Measurements from ENCODE around the gene VENTX. TPM values are rescaled to one million over a fixed set of nuclear protein-coding genes. Genes with fewer than 3 reads are reported as not detected.
A peak's percentile ranks its signal among the peaks of the same experiment; 100 is the strongest.

Gene VENTX
- total and polyA plus RNA-seq, 4 donors, result 1.0 to 7.4 (median 2.6) TPM

- Histone ChIP-seq H3K27ac (ENCODE audit: low read depth in 1 of 2, low read length in 2 of 2) (no peak overlapping the region), H3K36me3 (ENCODE audit: control insufficient read depth in 1 of 2, insufficient read depth in 2 of 2, low read length in 1 of 2) (no peaks in the 10 kb centered on the region), H3K27me3 (ENCODE audit: control insufficient read depth in 1 of 2, insufficient read depth in 2 of 2, low read length in 1 of 2) (no peaks in the 10 kb centered on the region), H3K4me1 (ENCODE audit: control insufficient read depth in 1 of 2, insufficient read depth in 2 of 2, low read length in 2 of 2) (no peaks in the 10 kb centered on the region), H3K4me3 (ENCODE audit: low read length in 2 of 2) (no peak overlapping the region), H3K9me3 (ENCODE audit: control insufficient read depth, low read length) (no peaks in the 10 kb centered on the region)
- 1% methylated on average over 82 to 103 of the region's 103 CpGs for WGBS, 2 donors
- DNase-seq (no peak), ATAC-seq (ENCODE audit: low FRiP score) (no peak)
- intact Hi-C loops (cut with DNase I), result no loop called here
These were observed 1.0 kb upstream of the VENTX start for GRCh38 chr10:133236401-133237240.

- intact Hi-C loops (cut with DNase I), result no loop called here
- 2% methylated on average over 25 to 32 of the region's 32 CpGs for WGBS, 2 donors
- H3K27ac ChIP-seq (ENCODE audit: low read depth in 1 of 2, low read length in 2 of 2), result no peak overlapping the region
- H3K4me1 ChIP-seq (ENCODE audit: control insufficient read depth in 1 of 2, insufficient read depth in 2 of 2, low read length in 2 of 2), result no peaks in the 10 kb centered on the region
- ATAC-seq (ENCODE audit: low FRiP score) (peak; percentile 15), DNase-seq (no peak)
- no peaks in the 10 kb centered on the region for H3K36me3 ChIP-seq (ENCODE audit: control insufficient read depth in 1 of 2, insufficient read depth in 2 of 2, low read length in 1 of 2)
- no peaks in the 10 kb centered on the region for H3K9me3 ChIP-seq (ENCODE audit: control insufficient read depth, low read length)
- no peak overlapping the region for H3K4me3 ChIP-seq (ENCODE audit: low read length in 2 of 2)
- no peaks in the 10 kb centered on the region for H3K27me3 ChIP-seq (ENCODE audit: control insufficient read depth in 1 of 2, insufficient read depth in 2 of 2, low read length in 1 of 2)
These were observed 441 bp upstream of the VENTX start for GRCh38 chr10:133237241-133237587.

GRCh38 chr10:133238466-133238804 lies 780 bp downstream of the VENTX start:
- ATAC-seq (ENCODE audit: low FRiP score), result no peak
- H3K27ac ChIP-seq (ENCODE audit: low read depth in 1 of 2, low read length in 2 of 2), result no peak overlapping the region
- no peaks in the 10 kb centered on the region for H3K9me3 ChIP-seq (ENCODE audit: control insufficient read depth, low read length)
- no peaks in the 10 kb centered on the region for H3K27me3 ChIP-seq (ENCODE audit: control insufficient read depth in 1 of 2, insufficient read depth in 2 of 2, low read length in 1 of 2)
- H3K4me1 ChIP-seq (ENCODE audit: control insufficient read depth in 1 of 2, insufficient read depth in 2 of 2, low read length in 2 of 2), result no peaks in the 10 kb centered on the region
- no peak overlapping the region for H3K4me3 ChIP-seq (ENCODE audit: low read length in 2 of 2)
- WGBS, 2 donors, result 9 to 15% methylated on average over 15 of the region's 15 CpGs
- no peak for DNase-seq
- H3K36me3 ChIP-seq (ENCODE audit: control insufficient read depth in 1 of 2, insufficient read depth in 2 of 2, low read length in 1 of 2), result no peaks in the 10 kb centered on the region
- intact Hi-C loops (cut with DNase I), result no loop called here

- no peak overlapping the region for H3K4me3 ChIP-seq (ENCODE audit: low read length in 2 of 2)
- ATAC-seq (ENCODE audit: low FRiP score) (no peak), DNase-seq (no peak)
- H3K36me3 ChIP-seq (ENCODE audit: control insufficient read depth in 1 of 2, insufficient read depth in 2 of 2, low read length in 1 of 2), result no peaks in the 10 kb centered on the region
- no peaks in the 10 kb centered on the region for H3K27me3 ChIP-seq (ENCODE audit: control insufficient read depth in 1 of 2, insufficient read depth in 2 of 2, low read length in 1 of 2)
- H3K27ac ChIP-seq (ENCODE audit: low read depth in 1 of 2, low read length in 2 of 2), result no peak overlapping the region
- H3K4me1 ChIP-seq (ENCODE audit: control insufficient read depth in 1 of 2, insufficient read depth in 2 of 2, low read length in 2 of 2), result no peaks in the 10 kb centered on the region
- H3K9me3 ChIP-seq (ENCODE audit: control insufficient read depth, low read length), result no peaks in the 10 kb centered on the region
- intact Hi-C loops (cut with DNase I), result no loop called here
- WGBS, 2 donors, result 67% methylated on average over 15 of the region's 15 CpGs
These were observed 2.3 kb downstream of the VENTX start for GRCh38 chr10:133239990-133240389.

GRCh38 chr10:133241501-133242205 lies 4.0 kb downstream of the VENTX start:
- no peaks in the 10 kb centered on the region for H3K27me3 ChIP-seq (ENCODE audit: control insufficient read depth in 1 of 2, insufficient read depth in 2 of 2, low read length in 1 of 2)
- H3K4me3 ChIP-seq (ENCODE audit: low read length in 2 of 2), result no peak overlapping the region
- WGBS, 2 donors, result 74 to 76% methylated on average over 25 of the region's 25 CpGs
- no peaks in the 10 kb centered on the region for H3K36me3 ChIP-seq (ENCODE audit: control insufficient read depth in 1 of 2, insufficient read depth in 2 of 2, low read length in 1 of 2)
- intact Hi-C loops (cut with DNase I), result no loop called here
- H3K9me3 ChIP-seq (ENCODE audit: control insufficient read depth, low read length), result no peaks in the 10 kb centered on the region
- ATAC-seq (ENCODE audit: low FRiP score) (no peak), DNase-seq (no peak)
- H3K27ac ChIP-seq (ENCODE audit: low read depth in 1 of 2, low read length in 2 of 2), result no peak overlapping the region
- no peaks in the 10 kb centered on the region for H3K4me1 ChIP-seq (ENCODE audit: control insufficient read depth in 1 of 2, insufficient read depth in 2 of 2, low read length in 2 of 2)

- intact Hi-C loops (cut with DNase I), result no loop called here
- no peaks in the 10 kb centered on the region for H3K9me3 ChIP-seq (ENCODE audit: control insufficient read depth, low read length)
- no peaks in the 10 kb centered on the region for H3K36me3 ChIP-seq (ENCODE audit: control insufficient read depth in 1 of 2, insufficient read depth in 2 of 2, low read length in 1 of 2)
- WGBS, 2 donors, result 79 to 83% methylated on average over 27 of the region's 27 CpGs
- ATAC-seq (ENCODE audit: low FRiP score) (no peak), DNase-seq (no peak)
- H3K4me3 ChIP-seq (ENCODE audit: low read length in 2 of 2), result no peak overlapping the region
- H3K4me1 ChIP-seq (ENCODE audit: control insufficient read depth in 1 of 2, insufficient read depth in 2 of 2, low read length in 2 of 2), result no peaks in the 10 kb centered on the region
- H3K27me3 ChIP-seq (ENCODE audit: control insufficient read depth in 1 of 2, insufficient read depth in 2 of 2, low read length in 1 of 2), result no peaks in the 10 kb centered on the region
- no peak overlapping the region for H3K27ac ChIP-seq (ENCODE audit: low read depth in 1 of 2, low read length in 2 of 2)
These were observed 5.1 kb downstream of the VENTX start for GRCh38 chr10:133242611-133243356.

GRCh38 chr10:133243593-133243992 lies 5.9 kb downstream of the VENTX start:
- DNase-seq (no peak), ATAC-seq (ENCODE audit: low FRiP score) (no peak)
- Histone ChIP-seq H3K27me3 (ENCODE audit: control insufficient read depth in 1 of 2, insufficient read depth in 2 of 2, low read length in 1 of 2) (no peaks in the 10 kb centered on the region), H3K4me3 (ENCODE audit: low read length in 2 of 2) (no peak overlapping the region), H3K36me3 (ENCODE audit: control insufficient read depth in 1 of 2, insufficient read depth in 2 of 2, low read length in 1 of 2) (no peaks in the 10 kb centered on the region), H3K4me1 (ENCODE audit: control insufficient read depth in 1 of 2, insufficient read depth in 2 of 2, low read length in 2 of 2) (no peaks in the 10 kb centered on the region), H3K9me3 (ENCODE audit: control insufficient read depth, low read length) (no peaks in the 10 kb centered on the region), H3K27ac (ENCODE audit: low read depth in 1 of 2, low read length in 2 of 2) (no peak overlapping the region)
- 65 to 73% methylated on average over 12 to 14 of the region's 14 CpGs for WGBS, 2 donors
- intact Hi-C loops (cut with DNase I), result no loop called here

GRCh38 chr10:133245439-133246235 lies 8.0 kb downstream of the VENTX start:
- H3K9me3 ChIP-seq (ENCODE audit: control insufficient read depth, low read length), result no peaks in the 10 kb centered on the region
- no peak overlapping the region for H3K27ac ChIP-seq (ENCODE audit: low read depth in 1 of 2, low read length in 2 of 2)
- no peaks in the 10 kb centered on the region for H3K36me3 ChIP-seq (ENCODE audit: control insufficient read depth in 1 of 2, insufficient read depth in 2 of 2, low read length in 1 of 2)
- ATAC-seq (ENCODE audit: low FRiP score) (no peak), DNase-seq (no peak)
- no peak overlapping the region for H3K4me3 ChIP-seq (ENCODE audit: low read length in 2 of 2)
- WGBS, 2 donors, result 60 to 63% methylated on average over 33 of the region's 33 CpGs
- intact Hi-C loops (cut with DNase I), result no loop called here
- no peaks in the 10 kb centered on the region for H3K4me1 ChIP-seq (ENCODE audit: control insufficient read depth in 1 of 2, insufficient read depth in 2 of 2, low read length in 2 of 2)
- no peaks in the 10 kb centered on the region for H3K27me3 ChIP-seq (ENCODE audit: control insufficient read depth in 1 of 2, insufficient read depth in 2 of 2, low read length in 1 of 2)
